GM18499 (cell line): Measurements from ENCODE around the gene TTC34.

Experiments
- ATAC-seq: cut with Tn5 transposase; IDR thresholded peaks from one replicate; pipeline ENCODE4 v1.9.1; 2021; ENCODE audit warnings: moderate number of reproducible peaks; ENCODE audit not compliant: insufficient read depth, unreplicated experiment

Gene TTC34

GRCh38 chr1:2610036-2610959, 191.2 kb downstream of the TTC34 start:
- no peak for ATAC-seq

- no peak for ATAC-seq
These were observed 192.0 kb downstream of the TTC34 start for GRCh38 chr1:2609319-2610035.

- no peak for ATAC-seq
These were observed 193.8 kb downstream of the TTC34 start for GRCh38 chr1:2607641-2608091.

GRCh38 chr1:2606881-2607621, 194.4 kb downstream of the TTC34 start:
- no peak for ATAC-seq

GRCh38 chr1:2606396-2606880, 195.1 kb downstream of the TTC34 start:
- no peak for ATAC-seq

- no peak for ATAC-seq
These were observed 195.7 kb downstream of the TTC34 start for GRCh38 chr1:2605509-2606395.

- ATAC-seq = no peak
These were observed 196.5 kb downstream of the TTC34 start for GRCh38 chr1:2604844-2605508.

- no peak for ATAC-seq
These were observed 197.2 kb downstream of the TTC34 start for GRCh38 chr1:2604156-2604843.

- ATAC-seq = no peak
These were observed 197.9 kb downstream of the TTC34 start for GRCh38 chr1:2603521-2604155.

GRCh38 chr1:2602866-2603520, 198.5 kb downstream of the TTC34 start:
- ATAC-seq = no peak

- no peak for ATAC-seq
These were observed 199.1 kb downstream of the TTC34 start for GRCh38 chr1:2602311-2602835.

GRCh38 chr1:2601721-2602303, 199.7 kb downstream of the TTC34 start:
- ATAC-seq = no peak

GRCh38 chr1:2598329-2598931, 203.1 kb downstream of the TTC34 start:
- no peak for ATAC-seq

- no peak for ATAC-seq
These were observed 203.8 kb downstream of the TTC34 start for GRCh38 chr1:2597441-2598328.

GRCh38 chr1:2596530-2597333, 204.8 kb downstream of the TTC34 start:
- no peak for ATAC-seq
